NOMO-1 (cell line): ENCODE data around the gene TSEN54.
"Not testable (repeated sequence)": the region's sequence is repeated elsewhere in the genome, so short reads cannot be mapped to it uniquely, and the experiment has no call there.

ENCODE experiments used
- DNase-seq, 2 experiments: peaks; one replicate each; lab custom pipeline; 2025; ENCODE audit not compliant: unreplicated experiment in 2 of 2; lab: John Stamatoyannopoulos, UW

Gene TSEN54

DNA sequence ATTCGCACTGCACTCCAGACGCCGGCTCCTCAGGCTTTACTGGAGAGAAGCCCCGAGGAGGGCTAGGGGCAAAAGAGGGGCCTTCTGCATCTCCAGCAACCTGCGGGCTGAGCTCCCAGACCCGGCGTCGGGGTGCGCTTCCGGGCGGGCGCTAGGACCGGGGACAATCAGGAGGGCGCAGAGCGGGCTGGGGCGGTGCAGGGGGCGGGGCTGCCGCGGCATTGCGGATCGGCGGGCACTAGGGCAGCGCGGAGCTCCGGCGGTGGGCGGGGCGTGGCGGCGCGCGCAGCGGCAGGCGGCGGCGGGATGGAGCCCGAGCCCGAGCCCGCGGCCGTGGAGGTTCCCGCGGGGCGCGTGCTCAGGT lies at the start of gene TSEN54:
TSEN54 (plus strand) TSS at position 274 of the 364 bp plus-strand sequence; CDS start at position 307, 33 bp downstream.
- DNase-seq = peak; percentile 77 to 94

DNA sequence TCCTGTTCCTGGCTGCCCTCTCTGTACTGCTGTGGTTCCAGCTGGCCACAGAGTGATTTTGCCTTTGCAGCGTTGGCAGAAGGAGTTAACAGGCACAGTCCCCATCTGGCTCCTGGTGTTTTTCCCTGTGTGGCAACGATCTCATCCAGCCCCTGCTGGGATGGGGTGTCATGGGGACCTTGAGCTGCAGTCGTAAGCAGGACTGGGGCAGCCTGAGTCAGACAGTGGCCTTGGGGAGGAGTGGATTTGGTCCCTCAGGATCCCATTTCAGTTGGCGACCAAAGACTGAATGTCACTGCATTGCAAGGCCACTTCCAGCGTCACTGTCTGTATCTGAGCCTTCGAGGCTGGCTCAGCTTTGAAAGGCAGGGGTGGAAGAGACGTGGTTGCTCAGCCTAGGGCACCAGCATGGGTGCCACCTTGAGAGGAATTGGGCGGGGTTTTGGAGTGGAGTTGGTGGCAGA lies 48.0 kb upstream of the TSEN54 start:
- DNase-seq = no peak

DNA sequence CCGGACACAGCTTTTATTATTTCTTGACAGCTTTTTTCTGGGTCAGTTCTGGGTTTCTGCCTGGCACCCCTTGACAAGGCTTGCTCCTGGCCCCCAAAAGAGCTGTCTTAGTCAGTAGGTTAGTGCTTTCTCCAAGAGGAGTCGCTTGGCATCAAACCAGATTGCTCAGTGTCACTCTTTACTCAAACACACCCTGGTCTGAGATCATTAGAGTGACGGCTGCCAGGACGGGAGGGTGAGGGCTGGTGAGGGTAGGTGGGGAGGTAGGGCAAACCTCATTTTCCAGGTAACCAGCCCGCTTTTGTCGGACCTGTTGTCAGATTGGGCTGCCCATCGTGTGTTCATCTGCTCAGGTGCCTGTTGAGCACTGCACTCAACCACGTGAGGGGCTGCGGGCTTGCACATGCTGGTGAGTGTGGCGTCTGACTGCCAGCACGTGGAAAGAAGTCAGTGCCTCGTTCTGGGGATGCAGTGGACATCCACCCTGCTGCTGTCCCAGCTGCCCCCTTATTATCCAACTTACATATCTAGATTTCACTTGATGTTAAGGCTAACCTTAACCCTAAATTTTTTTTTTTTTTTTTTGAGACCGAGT lies 47.5 kb upstream of the TSEN54 start:
- no peak for DNase-seq

DNA sequence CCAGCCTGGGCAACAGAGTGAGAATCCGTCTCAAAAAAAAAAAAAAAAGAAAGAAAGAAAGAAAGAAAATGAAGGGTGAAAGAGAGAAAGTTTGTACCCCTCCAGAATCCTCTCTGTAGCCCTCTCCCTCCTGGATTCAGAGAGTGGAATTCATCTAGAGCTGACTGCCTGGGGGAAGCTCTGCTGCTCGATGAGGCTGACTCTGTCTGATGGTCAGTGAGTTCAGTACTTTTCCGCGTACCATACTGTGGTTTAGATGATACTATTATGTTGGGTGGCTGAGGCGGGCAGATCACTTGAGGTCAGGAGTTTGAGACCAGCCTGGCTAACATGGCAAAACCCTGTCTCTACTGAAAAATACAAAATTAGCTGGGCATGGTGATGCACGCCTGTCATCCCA lies 45.1 kb upstream of the TSEN54 start:
- DNase-seq = no peak

DNA sequence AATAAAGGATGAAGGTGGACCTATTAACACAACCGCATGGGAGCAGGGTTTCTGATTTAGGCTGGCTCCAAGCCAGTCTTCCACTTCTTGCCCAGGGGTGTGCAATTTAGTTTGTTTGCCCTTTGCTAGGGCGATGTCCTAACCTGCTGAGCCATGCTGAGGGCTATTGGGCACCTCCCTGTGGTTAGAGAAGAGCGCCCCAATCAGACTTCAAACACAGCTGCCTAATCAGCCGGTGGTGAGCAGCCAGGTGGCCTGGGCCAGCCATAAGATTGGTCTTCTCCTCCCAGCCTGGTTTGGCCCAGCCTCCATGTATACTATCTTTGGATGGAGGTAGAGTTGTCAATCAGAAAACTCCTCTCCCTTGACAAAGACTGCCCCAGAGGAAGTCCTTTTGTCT lies 44.2 kb upstream of the TSEN54 start:
- DNase-seq = no peak

DNA sequence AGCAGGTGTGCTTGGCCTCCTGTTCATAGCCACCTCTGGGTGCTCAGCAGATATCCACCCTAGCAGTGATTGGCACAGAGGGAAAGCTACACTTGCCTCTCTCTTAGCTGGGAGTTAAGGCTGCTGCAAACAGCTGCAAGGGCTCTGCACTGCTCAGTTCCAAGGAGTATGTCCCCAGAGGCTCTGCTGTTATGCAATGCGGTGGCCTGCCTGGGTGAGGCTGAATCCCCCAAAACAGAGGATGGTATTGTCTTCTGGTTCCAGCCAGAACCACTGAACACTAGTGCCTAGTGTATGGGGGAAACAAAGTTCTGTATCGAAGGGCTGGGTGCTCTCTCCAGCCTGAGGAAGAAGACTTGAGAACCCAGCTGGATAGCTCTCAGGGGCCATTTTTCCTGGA lies 43.1 kb upstream of the TSEN54 start:
- DNase-seq = no peak

DNA sequence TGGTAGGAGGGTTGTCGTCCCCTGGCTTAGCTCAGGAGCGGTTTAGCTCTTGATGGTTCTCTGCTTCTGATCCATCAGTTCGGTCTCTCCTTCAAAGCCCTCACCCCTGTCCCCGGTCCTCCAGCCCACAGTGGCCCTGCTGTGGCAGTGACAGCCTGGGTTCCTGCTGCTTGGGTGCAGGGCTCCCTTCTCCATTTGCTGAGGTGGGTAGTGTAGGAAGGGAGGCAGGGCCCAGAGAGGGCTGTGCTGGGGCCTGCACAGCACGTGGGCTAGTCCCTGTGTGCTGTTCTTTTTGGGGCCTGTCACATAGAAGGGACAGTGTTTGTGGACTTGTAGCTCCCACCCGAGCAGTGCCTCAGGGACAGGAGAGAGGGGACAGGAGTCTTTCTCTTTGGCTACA lies 41.6 kb upstream of the TSEN54 start:
- DNase-seq = no peak

DNA sequence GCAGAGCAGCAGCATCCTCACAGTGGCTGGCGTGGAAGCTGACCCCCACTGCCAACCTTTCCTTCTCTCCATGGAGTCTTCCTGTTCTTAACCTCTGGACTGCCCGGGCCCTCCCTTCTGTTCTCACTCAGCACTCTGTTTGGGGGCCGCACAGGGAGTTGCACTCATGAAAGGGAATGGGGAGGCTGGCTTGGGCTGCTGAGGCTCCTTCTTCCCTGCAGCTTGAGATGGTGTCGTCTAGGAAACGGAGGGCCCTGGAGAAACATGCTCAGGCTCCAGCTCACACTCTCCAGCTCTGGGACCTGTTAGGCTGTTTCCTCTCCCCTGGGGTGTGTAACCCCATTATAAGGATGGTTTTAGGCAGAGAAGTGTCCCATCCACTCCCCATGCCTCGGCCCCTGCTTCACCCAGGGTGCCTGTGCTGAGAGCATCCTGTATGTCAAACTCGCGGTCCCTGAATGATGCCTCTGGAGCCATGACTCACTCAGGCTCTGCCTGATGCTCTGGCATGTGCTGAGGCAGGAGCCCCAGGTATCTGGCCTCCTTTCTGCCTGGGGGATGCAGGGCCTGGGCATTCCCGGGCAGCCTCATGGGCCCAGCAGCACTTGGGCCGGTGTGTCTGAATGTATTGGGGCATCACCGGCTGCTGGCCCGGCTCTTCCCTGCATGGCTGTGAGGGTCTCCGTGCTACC lies 41.0 kb upstream of the TSEN54 start:
- DNase-seq = no peak

DNA sequence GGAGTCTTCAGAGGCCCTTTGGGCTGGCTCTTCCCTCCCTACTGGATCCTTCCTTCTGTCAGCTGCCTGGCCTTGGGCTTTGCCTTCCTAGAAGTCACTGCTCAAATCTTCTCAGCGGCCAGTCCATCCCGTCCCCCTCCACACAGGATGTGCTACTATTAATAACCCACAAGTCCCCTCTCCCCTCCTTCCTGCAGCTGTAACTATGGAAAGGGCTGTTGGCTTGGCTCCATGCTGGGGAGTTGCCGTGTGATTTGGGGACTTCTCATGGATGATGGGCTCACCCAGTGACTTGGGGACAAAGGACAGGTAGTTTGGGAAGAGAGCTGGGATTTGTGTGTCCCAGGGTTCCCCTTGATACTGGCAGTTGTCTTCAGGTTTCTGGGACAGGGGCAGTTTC lies 40.5 kb upstream of the TSEN54 start:
- no peak for DNase-seq

DNA sequence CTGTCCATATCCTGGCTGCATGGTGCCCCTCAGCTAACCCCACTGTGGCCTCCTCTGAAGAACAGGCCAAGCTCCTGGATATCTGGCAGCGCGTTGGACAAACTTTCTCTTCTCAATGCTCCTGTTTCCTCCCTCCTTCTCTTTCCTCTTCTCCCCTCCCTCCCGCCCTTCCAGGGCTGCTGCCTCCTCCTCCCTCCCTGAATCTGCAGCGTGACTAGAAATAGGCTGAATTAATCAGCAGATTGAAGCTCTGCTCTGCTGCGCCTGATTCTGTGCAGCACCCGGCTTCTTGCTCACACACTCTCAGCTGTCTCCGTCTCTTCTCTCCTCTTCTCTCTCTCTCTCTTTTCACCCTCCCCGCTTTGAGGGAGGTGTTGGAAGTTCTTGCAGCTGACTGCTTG lies 40.1 kb upstream of the TSEN54 start:
- no peak for DNase-seq

DNA sequence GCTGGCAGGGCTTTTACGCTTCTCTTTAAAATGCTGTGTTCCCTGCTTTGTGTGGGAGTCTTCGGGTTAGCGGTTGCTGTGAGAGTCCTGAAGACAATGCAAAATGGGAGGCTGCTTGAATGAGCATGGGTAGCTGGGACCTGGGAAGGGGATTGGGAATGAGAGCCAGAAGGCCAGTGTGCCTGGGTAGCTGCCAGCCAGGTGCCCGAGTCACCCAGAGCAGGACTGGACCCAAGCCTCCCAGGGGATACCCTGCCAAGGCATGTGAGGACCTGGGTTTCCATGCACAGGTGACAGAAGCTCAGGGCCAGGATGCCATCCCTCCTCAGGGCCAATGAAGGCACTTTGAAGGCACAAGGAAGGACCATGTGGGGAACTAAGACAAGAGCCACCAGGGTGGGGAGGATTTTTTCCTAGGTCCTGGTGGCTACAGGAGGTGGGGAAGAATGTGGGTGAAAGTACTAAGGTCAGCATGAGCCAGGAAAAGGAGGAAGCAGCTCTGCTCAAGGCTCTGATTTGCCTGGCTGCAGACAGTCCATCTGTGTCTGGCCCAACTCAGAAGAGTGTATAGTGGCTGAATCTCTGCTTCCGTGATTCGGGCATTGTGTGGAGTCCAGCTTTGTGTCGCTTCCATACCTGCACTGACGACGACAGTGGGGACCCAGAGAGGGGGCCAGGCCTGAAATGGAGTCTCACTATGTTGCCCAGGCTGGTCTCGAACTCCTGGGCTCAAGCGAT lies 39.4 kb upstream of the TSEN54 start:
- no peak for DNase-seq

DNA sequence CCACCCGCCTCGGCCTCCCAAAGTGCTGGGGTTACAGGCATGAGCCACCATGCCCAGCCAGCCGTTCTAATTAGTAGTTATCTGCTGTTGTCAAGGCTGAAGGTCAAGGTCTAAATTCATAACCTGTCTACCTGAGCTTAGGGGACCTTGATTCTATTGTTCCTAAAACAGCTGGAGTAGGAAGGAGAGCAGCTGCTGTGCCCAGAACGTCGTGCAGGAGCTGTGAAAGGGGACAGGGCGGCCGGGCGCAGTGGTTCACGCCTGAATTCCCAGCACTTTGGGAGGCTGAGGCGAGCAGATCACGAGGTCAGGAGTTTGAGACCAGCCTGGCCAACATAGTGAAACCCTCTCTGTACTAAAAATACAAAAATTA lies 38.9 kb upstream of the TSEN54 start:
- DNase-seq = not testable (repeated sequence)

DNA sequence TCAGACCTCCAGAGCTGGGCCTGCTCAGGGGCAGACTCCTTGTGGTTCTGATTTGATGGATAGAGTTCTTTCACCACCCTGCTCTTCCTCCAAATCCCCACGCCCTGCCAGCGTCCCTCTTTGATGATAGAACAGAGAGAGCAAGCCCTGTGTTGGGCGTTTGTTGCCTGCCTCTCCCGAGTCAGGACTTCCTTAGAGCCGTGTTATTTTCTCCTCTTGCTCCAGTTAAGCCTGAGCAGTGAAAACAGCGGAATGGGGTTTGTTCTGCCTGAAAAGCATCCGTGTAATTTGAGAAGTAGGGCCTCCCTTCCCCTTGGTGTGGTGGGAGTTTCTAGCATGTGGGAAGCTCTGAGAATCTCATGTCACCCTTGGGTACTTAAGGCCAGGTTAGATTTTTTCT lies 37.8 kb upstream of the TSEN54 start:
- DNase-seq = no peak

DNA sequence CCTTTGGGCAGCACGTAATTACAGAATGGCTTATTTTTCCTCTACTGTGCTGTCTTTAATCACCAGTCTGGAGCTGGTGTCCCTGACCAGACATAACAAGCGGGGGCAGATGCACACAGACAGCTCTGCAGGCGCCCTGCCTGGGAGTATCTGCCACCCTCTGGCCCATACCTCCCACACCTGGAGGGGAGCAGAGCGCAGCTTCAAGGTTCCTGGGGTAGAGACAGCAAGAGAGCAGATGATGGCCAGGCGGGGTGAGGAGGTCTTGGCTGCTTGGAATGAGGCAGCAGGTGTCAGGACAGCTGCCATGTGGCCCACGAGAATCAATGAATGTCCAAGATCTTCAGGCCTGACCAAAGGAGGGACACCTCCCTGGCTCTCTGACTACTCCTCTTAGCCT lies 36.0 kb upstream of the TSEN54 start:
- DNase-seq = no peak

DNA sequence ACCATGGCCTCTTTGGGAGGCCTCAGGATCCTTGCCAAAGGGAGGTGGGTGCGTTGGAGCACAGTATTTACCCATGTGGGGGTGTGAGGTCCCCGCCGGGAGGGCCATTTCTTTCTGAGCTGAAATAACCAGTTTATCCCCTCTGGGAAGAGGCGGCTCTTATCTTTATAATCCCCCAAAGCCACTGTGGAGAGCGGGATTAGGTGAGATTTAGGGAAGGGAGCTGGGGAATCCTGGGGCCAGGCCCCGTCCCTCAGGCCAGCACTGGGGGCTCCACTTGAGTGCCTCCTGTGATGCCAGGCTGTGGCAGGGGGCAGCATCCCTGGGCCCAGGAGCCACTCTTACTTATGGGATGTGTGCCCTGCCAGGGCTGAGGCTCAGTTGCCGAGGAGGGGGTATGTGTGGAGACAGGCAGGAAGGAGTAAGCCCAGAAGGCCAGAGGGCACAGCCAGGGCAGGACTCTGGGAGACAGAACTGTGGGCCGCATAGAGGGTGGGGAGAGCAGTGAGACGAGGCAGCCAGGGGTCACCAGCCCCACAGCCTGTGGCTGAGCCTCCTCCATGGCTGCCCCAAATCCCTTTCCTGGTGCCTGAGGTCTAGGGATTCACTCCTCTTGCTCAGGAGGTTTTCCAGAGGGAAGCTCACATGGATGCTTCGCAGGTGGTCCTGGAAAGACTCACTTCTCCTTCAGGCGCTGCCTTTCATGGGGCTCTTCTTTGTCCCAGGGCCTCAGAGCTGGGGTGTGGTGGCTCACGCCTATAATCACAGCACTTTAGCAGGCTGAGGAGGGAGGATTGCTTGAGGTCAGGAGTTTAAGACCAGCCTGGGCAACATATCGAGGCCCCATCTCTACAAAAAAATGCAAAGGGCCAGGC lies 34.9 kb upstream of the TSEN54 start:
- no peak for DNase-seq

DNA sequence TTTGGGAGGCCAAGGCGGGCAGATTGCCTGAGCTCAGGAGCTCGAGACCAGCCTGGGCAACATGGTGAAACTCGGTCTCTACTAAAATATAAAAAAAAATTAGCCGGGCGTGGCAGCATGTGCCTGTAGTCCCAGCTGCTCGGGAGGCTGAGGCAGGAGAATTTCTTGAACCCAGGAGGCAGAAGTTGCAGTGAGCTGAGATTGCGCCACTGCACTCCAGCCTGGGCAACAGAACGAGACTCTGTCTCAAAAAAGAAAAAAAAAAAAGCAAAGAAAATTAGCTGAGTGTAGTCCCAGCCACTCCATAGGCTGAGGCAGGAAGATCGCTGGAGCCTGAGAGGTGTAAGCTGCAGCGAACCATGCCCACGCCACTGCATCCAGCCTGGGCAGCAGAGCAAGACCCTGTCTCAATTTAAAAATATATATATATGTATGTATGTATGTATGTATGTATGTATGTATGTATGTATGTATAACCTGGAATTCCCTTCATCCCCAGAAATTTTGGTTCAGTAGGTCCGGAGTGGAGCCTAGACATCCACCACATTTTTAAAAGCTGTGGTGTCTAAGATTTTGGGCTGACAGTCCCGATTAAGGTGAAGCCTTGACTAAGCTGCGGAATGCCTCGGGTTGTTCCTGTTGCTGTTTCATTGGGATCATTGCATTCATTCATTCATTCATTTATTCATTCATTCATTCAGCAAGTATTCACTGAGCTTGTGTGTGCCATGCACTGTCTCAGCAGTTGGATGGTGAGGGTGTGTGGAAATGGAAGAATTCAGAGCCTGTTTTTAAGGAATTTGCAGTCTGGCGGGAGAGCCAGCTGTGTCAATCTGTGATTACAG lies 34.0 kb upstream of the TSEN54 start:
- DNase-seq = no peak

DNA sequence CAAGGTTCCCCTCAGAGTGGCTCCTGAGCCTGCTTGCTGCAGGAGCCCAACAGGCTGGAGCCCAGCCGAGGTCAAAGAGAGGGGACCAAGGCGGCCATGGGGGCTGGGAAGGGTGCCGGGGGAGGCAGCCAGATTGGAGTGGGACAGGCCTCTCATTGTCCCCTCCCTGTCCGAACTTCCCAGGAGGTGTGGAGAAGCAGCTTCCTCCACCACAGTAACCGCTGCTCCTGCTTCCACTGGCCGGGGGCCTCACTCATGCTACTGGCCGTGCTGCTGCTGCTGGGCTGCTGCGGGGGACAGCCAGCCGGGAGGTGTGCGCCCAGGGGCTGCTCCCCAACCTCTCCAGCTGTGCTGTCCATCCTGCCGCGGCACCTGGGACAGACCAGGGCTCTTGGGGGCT lies 30.6 kb upstream of the TSEN54 start:
- DNase-seq = no peak

DNA sequence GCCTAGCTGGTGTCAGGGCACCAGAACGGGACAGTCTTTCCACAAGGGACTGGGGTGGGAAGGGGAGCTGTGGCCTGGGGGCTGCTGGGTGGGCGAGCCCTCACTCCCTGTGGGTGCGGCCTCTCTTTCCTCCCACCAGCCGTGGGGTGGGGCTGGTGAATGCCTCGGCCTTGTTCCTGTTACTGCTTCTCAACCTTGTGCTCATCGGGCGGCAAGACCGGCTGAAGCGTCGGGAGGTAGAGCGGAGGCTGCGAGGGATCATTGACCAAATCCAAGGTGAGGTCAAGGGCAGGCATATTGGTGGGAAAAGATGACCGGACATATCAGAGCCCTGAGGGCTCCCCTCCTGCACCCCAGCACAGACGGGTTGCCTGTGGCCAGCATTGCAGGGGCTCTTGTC lies 30.2 kb upstream of the TSEN54 start:
- no peak for DNase-seq

DNA sequence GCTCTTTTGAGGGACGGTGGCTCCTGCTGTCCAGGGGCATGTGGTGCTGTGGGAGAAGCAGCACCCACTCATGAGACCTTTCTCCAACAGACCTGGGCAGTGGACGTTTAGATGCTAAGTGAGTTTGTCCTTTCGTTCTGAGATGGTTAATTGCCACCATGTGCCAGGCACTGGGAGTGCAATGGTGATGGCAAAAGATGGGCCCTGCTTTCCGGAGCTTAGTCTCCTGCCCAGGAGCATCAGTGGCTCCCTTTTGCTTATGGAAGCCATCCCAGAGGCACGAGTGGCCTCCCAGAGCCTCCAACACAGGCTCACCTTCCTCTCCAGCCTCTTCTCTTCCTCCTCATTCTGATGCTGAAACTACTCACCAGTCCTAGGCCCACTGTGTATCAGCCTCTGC lies 29.4 kb upstream of the TSEN54 start:
- no peak for DNase-seq

DNA sequence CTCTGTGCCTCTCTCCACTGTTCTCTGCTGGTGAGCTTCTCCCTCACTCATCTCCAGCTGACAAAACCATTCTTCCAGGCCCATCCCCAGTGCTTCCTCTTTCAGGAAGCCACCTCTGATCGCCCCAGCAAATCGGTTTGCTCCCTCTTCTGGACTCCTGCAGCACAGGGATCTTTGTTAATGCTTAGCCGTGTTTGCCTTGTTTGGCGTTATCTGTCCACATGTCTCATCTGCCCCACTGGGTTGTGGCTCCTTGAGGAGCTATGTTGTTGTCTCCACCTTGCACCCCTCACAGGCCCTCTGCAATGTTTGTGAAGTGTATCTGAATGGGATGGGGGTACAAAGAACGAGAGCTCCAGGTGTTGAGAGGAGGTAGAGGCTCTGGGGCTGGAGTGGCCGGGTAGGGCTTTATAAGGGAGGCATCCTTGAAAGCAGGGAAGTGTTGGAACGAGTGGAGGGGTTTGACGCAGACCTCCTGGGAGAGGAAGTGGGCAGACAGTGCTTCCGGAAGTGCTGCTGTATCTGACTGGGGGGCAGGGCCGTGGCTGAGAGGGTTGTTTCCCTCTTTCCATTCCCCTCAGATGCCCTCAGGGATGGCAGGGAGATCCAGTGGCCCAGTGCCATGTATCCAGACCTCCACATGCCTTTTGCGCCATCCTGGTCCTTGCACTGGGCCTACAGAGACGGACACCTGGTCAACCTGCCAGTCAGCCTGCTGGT lies 28.8 kb upstream of the TSEN54 start:
- peak; percentile 73 to 87 for DNase-seq
